ENCODE results near the gene PCNT. TPM values are rescaled to one million over a fixed set of nuclear protein-coding genes. Genes with fewer than 3 reads are reported as not detected.

The PCNT gene
- total RNA-seq, 1 donor from 2014 or later: 36.0 TPM

DNA sequence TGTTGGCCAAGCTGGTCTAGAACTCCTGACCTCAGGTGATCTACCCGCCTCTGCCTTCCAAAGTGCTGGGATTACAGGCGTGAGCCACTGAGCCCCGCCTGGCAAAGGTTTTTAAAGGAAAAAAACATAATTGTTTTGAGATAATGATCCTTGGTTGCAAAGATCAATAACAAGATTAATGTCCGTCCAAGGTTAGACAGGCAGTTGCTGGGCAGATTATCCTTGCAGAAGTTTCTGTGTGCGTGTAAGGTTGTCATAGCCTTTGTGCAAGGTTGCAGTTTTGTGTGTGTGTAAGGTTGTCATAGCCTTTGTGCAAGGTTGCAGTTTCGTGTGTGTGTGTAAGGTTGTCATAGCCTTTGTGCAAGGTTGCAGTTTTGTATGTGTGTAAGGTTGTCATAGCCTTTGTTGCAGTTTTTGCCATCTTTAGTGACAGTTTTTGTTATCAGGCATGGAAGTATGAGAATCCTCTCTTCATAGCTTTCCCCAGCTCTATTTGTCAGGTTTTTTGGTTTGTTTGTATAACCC is 34.2 kb upstream of the PCNT start:
- Mint-ChIP-seq H3K27me3 (ENCODE audit: unreplicated experiment) (peaks cover 13% of the 10 kb centered on the region), H3K9me3 (ENCODE audit: unreplicated experiment) (no peaks in the 10 kb centered on the region), H3K4me3 (ENCODE audit: unreplicated experiment) (no peak overlapping the region), H3K4me1 (ENCODE audit: unreplicated experiment) (peaks cover 22% of the 10 kb centered on the region), H3K27ac (ENCODE audit: unreplicated experiment) (no peak overlapping the region), H3K36me3 (ENCODE audit: low read depth, unreplicated experiment) (peaks cover 28% of the 10 kb centered on the region)
- TF ChIP-seq, protein P1, sequence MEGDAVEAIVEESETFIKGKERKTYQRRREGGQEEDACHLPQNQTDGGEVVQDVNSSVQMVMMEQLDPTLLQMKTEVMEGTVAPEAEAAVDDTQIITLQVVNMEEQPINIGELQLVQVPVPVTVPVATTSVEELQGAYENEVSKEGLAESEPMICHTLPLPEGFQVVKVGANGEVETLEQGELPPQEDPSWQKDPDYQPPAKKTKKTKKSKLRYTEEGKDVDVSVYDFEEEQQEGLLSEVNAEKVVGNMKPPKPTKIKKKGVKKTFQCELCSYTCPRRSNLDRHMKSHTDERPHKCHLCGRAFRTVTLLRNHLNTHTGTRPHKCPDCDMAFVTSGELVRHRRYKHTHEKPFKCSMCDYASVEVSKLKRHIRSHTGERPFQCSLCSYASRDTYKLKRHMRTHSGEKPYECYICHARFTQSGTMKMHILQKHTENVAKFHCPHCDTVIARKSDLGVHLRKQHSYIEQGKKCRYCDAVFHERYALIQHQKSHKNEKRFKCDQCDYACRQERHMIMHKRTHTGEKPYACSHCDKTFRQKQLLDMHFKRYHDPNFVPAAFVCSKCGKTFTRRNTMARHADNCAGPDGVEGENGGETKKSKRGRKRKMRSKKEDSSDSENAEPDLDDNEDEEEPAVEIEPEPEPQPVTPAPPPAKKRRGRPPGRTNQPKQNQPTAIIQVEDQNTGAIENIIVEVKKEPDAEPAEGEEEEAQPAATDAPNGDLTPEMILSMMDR (IDR thresholded peaks at IDR 0.05; ENCODE audit: unreplicated experiment): no peak
- DNase-seq (ENCODE audit: low spot score): no peak

DNA sequence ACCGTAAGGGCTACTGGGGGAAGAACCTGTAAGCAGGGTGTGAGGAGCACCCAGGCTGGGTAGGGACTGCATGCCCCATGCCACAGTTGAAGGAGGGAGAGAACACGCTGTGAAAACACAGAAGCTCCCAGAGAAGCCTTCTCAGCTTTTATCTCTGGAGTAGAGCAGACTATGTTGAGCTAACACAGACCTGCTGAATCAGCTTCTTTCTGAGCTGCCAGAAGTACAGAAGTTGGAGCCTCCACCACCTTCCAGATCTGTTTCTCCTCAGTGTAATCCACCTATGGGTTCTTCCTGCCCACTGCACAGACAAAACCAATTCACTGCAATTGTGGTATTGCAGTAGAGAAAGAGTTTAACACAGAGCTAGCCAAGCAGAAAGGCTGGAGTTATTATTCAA is 32.4 kb upstream of the PCNT start:
- Mint-ChIP-seq H3K27me3 (ENCODE audit: unreplicated experiment) (peaks cover 8% of the 10 kb centered on the region), H3K4me3 (ENCODE audit: unreplicated experiment) (peak overlapping the region; percentile 73), H3K36me3 (ENCODE audit: low read depth, unreplicated experiment) (peaks cover 21% of the 10 kb centered on the region), H3K27ac (ENCODE audit: unreplicated experiment) (no peak overlapping the region), H3K4me1 (ENCODE audit: unreplicated experiment) (peaks cover 16% of the 10 kb centered on the region), H3K9me3 (ENCODE audit: unreplicated experiment) (no peaks in the 10 kb centered on the region)
- no peak for DNase-seq (ENCODE audit: low spot score)
- TF ChIP-seq, protein P1 (IDR thresholded peaks at IDR 0.05; ENCODE audit: unreplicated experiment): no peak

DNA sequence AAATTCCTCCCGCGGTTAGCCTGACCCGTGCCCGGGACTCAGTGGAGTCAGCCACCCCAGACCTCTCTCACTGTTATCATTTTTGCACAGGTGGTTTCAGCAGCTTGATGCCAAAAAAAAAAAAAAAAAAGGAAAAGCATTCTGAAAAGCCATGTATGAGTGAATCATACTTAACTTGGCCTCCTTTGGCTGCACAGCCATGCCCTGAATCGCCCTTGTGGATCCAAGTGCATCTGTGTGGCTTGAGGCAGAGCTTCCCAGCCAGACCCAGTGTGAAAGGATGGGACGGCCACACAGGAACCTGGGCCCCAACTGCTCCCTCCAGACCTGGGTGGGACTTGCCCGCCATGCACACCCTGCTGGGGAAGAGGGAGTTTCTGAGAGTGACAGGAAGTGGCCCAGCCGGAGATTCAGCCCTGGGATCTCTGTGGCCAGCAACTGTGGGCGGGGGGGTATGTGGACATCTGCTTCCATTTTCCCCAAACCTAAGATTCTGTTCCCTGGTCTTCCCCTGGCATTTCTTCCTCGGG is 29.2 kb upstream of the PCNT start:
- TF ChIP-seq, protein P1 (IDR thresholded peaks at IDR 0.05; ENCODE audit: unreplicated experiment): no peak
- H3K9me3 Mint-ChIP-seq (ENCODE audit: unreplicated experiment): no peaks in the 10 kb centered on the region
- H3K36me3 Mint-ChIP-seq (ENCODE audit: low read depth, unreplicated experiment): peaks cover 17% of the 10 kb centered on the region
- peaks cover 2% of the 10 kb centered on the region for H3K4me1 Mint-ChIP-seq (ENCODE audit: unreplicated experiment)
- peaks cover 7% of the 10 kb centered on the region for H3K27me3 Mint-ChIP-seq (ENCODE audit: unreplicated experiment)
- H3K27ac Mint-ChIP-seq (ENCODE audit: unreplicated experiment): no peak overlapping the region
- DNase-seq (ENCODE audit: low spot score): no peak
- peak overlapping the region; percentile 77 for H3K4me3 Mint-ChIP-seq (ENCODE audit: unreplicated experiment)

DNA sequence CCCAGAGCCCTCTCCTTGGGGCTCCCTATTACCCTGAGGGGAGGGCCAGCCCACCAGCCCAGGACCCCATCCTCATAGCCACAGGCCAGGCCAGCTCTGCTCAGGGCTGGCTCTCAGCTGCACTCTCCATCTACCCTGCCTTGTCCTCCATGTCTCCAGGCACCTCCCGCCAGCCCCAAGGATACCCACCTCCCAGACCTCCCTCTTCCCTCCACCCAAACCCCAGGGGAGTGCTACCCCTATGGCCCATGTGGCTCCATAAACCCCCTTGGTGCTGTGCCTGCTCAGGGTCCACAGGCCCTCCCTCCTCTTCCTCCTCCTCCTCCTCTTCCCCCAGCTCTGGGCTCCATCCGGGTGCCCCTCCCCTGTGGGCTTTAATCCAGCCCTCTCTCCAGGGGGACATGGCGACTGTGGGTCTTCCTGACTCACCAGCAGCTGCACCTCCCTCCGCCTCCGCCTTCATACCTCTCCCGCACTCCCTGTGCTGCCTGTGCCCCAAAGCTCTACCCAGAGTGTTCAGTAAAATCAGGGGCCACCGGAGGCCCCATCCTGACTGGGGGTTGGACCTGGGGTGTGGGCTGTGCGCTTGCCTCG is 28.7 kb upstream of the PCNT start:
- Mint-ChIP-seq H3K27me3 (ENCODE audit: unreplicated experiment) (peaks cover 6% of the 10 kb centered on the region), H3K4me3 (ENCODE audit: unreplicated experiment) (no peak overlapping the region), H3K4me1 (ENCODE audit: unreplicated experiment) (peaks cover 2% of the 10 kb centered on the region), H3K36me3 (ENCODE audit: low read depth, unreplicated experiment) (peaks cover 17% of the 10 kb centered on the region), H3K27ac (ENCODE audit: unreplicated experiment) (no peak overlapping the region), H3K9me3 (ENCODE audit: unreplicated experiment) (no peaks in the 10 kb centered on the region)
- no peak for DNase-seq (ENCODE audit: low spot score)
- TF ChIP-seq, protein P1 (IDR thresholded peaks at IDR 0.05; ENCODE audit: unreplicated experiment): no peak

DNA sequence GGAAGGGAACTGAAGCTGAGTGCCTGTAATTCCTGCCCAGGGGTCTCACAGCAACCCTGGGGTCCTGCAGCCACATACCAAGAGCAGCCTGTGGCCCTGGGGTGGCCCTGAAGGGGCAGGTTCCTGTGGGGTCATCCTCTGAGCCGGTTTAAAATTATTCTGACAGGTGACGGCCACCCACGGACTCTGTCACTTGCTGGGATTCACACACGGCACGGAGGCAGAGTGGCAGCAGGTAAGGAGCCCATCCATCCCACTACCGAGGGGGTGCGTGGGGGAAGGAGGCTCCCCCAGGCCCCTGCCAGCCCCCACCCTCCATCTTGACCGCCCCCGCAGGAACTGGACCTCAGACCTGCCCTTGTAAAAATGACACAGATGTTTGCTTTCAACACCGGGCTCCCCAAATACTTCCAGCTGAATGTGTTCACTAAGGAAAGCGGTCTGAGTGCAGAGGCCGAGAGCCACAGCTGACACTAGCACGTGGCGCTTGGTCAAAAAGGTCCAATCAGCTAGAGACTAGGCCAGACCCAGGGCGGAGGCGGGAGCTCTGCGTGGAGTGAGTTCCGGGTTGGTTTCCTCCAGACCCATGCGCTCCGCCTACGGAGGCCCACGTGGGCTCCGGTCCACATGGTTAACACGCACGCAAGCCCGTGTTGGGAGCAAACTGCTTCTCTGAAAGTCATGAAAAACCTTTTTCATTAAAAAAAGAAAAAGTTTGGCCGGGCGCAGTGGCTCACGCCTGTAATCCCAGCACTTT is 27.8 kb upstream of the PCNT start:
- H3K36me3 Mint-ChIP-seq (ENCODE audit: low read depth, unreplicated experiment): peaks cover 20% of the 10 kb centered on the region
- DNase-seq (ENCODE audit: low spot score): no peak
- H3K27me3 Mint-ChIP-seq (ENCODE audit: unreplicated experiment): peaks cover 6% of the 10 kb centered on the region
- no peak overlapping the region for H3K4me3 Mint-ChIP-seq (ENCODE audit: unreplicated experiment)
- TF ChIP-seq, protein P1 (IDR thresholded peaks at IDR 0.05; ENCODE audit: unreplicated experiment): no peak
- no peak overlapping the region for H3K27ac Mint-ChIP-seq (ENCODE audit: unreplicated experiment)
- peaks cover 2% of the 10 kb centered on the region for H3K4me1 Mint-ChIP-seq (ENCODE audit: unreplicated experiment)
- H3K9me3 Mint-ChIP-seq (ENCODE audit: unreplicated experiment): no peaks in the 10 kb centered on the region
